Peyer's patch (tissue), 4 donors: ENCODE data around the gene LMAN1.

ENCODE experiments used
- POLR2A ChIP-seq, 2 donors: fragments of 450-650 bp; IDR thresholded peaks; one replicate each; pipeline ENCODE4 v1.5.1; 2017; ENCODE audit warnings: antibody characterized with exemption in 2 of 2, mild to moderate bottlenecking in 2 of 2, moderate library complexity in 2 of 2
- TF ChIP-seq, protein P1 (sequence below), 6 experiments: fragments of 450-650 bp in 4 of 6; fragments of 200-600 bp in 2 of 6; sonication (generic) in 1 of 6; IDR thresholded peaks; one replicate each; pipeline ENCODE4 v1.5.1; 2017 to 2019; ENCODE audit warnings: antibody characterized with exemption in 6 of 6, mild to moderate bottlenecking in 3 of 6, moderate library complexity in 1 of 6

DNA sequence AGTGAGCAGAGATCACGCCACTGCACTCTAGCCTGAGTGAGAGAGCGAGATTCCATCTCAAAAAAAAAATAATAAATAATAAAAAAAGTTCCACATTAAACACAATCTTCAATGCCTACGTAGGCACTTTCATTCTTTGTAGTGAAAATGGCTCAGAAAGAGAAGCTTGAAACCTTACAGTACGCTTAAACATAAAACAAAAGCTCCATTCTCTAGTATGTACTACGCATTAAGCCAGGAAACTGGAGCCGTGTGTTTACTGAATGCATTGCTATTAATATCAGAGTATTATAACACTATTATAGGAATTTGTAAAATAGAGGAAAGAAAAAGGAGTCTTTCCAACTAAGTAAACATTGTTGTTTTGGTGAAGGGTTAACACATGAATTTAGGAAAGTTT is 41.3 kb upstream of the LMAN1 start:
- TF ChIP-seq, protein P1, sequence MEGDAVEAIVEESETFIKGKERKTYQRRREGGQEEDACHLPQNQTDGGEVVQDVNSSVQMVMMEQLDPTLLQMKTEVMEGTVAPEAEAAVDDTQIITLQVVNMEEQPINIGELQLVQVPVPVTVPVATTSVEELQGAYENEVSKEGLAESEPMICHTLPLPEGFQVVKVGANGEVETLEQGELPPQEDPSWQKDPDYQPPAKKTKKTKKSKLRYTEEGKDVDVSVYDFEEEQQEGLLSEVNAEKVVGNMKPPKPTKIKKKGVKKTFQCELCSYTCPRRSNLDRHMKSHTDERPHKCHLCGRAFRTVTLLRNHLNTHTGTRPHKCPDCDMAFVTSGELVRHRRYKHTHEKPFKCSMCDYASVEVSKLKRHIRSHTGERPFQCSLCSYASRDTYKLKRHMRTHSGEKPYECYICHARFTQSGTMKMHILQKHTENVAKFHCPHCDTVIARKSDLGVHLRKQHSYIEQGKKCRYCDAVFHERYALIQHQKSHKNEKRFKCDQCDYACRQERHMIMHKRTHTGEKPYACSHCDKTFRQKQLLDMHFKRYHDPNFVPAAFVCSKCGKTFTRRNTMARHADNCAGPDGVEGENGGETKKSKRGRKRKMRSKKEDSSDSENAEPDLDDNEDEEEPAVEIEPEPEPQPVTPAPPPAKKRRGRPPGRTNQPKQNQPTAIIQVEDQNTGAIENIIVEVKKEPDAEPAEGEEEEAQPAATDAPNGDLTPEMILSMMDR (IDR thresholded peaks at IDR 0.05), result no peak
- no peak for TF ChIP-seq POLR2A (IDR thresholded peaks at IDR 0.05)
